H9 (cell line): ENCODE results near the gene CDRT4. TPM values are rescaled to one million over a fixed set of nuclear protein-coding genes. Genes with fewer than 3 reads are reported as not detected.

Source experiments
- DNase-seq: peaks from one replicate; pipeline ENCODE4 v3.0.0-alpha.2; 2017
- H2AFZ ChIP-seq: one replicate; pipeline ENCODE4 v1.6.1; 2013; ENCODE audit warnings: mild to moderate bottlenecking, low read length, control low read depth, moderate library complexity
- H2AK5ac ChIP-seq: 2 replicates; pipeline ENCODE4 v1.6.1; 2013; ENCODE audit warnings: low read length, control low read depth, mixed read lengths; ENCODE audit not compliant: insufficient read length
- H2BK120ac ChIP-seq: one replicate; pipeline ENCODE4 v1.6.1; 2013; ENCODE audit warnings: low read depth, mild to moderate bottlenecking, low read length, control low read depth, inconsistent platforms; ENCODE audit not compliant: poor library complexity, severe bottlenecking
- H2BK12ac ChIP-seq: 2 replicates; pipeline ENCODE4 v1.6.1; 2013; ENCODE audit warnings: low read length, control low read depth, mixed read lengths, low read depth; ENCODE audit not compliant: insufficient read length
- H2BK15ac ChIP-seq: 2 replicates; pipeline ENCODE4 v1.6.1; 2013; ENCODE audit warnings: low read depth, low read length, control low read depth
- H2BK20ac ChIP-seq: one replicate; pipeline ENCODE4 v1.6.1; 2013; ENCODE audit warnings: low read depth, mild to moderate bottlenecking, low read length, control low read depth, inconsistent platforms; ENCODE audit not compliant: poor library complexity, severe bottlenecking
- H2BK5ac ChIP-seq: 2 replicates; pipeline ENCODE4 v1.6.1; 2013; ENCODE audit warnings: low read length, control low read depth, mixed read lengths; ENCODE audit not compliant: insufficient read length
- H3K14ac ChIP-seq: 2 replicates; pipeline ENCODE4 v1.6.1; 2013; ENCODE audit warnings: low read length, control low read depth; ENCODE audit not compliant: insufficient read depth
- H3K18ac ChIP-seq: 2 replicates; pipeline ENCODE4 v1.6.1; 2013; ENCODE audit warnings: low read depth, mild to moderate bottlenecking, mixed read lengths, low read length, control low read depth; ENCODE audit not compliant: insufficient read length
- H3K23ac ChIP-seq: 2 replicates; pipeline ENCODE4 v1.6.1; 2013; ENCODE audit warnings: low read length, control low read depth, mixed read lengths, low read depth; ENCODE audit not compliant: insufficient read length
- H3K23me2 ChIP-seq: 2 replicates; pipeline ENCODE4 v1.6.1; 2013; ENCODE audit warnings: low read depth, mild to moderate bottlenecking, mixed read lengths, low read length, control low read depth; ENCODE audit not compliant: insufficient read length, poor library complexity, severe bottlenecking
- H3K27ac ChIP-seq: 2 replicates; pipeline ENCODE4 v1.5.1; 2013; ENCODE audit warnings: low read length, control low read depth, mixed read lengths, low read depth; ENCODE audit not compliant: insufficient read length
- H3K27me3 ChIP-seq: 2 replicates; pipeline ENCODE4 v1.6.1; 2013; ENCODE audit warnings: low read length, control low read depth, inconsistent platforms; ENCODE audit not compliant: insufficient read depth
- H3K4ac ChIP-seq: 2 replicates; pipeline ENCODE4 v1.6.1; 2013; ENCODE audit warnings: low read depth, mild to moderate bottlenecking, control low read depth, inconsistent platforms, low read length, moderate library complexity
- H3K4me1 ChIP-seq: 2 replicates; pipeline ENCODE4 v1.6.1; 2013; ENCODE audit warnings: low read length, control low read depth, inconsistent platforms; ENCODE audit not compliant: insufficient read depth
- H3K4me2 ChIP-seq: 2 replicates; pipeline ENCODE4 v1.6.1; 2013; ENCODE audit warnings: low read length, control low read depth, mixed read lengths; ENCODE audit not compliant: insufficient read length, insufficient read depth
- H3K56ac ChIP-seq: 2 replicates; pipeline ENCODE4 v1.6.1; 2013; ENCODE audit warnings: low read depth, mild to moderate bottlenecking, mixed read lengths, low read length, control low read depth; ENCODE audit not compliant: insufficient read length
- H3K79me1 ChIP-seq: 2 replicates; pipeline ENCODE4 v1.6.1; 2013; ENCODE audit warnings: low read depth, mild to moderate bottlenecking, moderate library complexity, low read length, control low read depth, inconsistent platforms; ENCODE audit not compliant: insufficient read depth, poor library complexity, severe bottlenecking
- H3K79me2 ChIP-seq: 2 replicates; pipeline ENCODE4 v1.6.1; 2013; ENCODE audit warnings: low read length, control low read depth, inconsistent platforms; ENCODE audit not compliant: insufficient read depth
- H3K9ac ChIP-seq: 2 replicates; pipeline ENCODE4 v1.6.1; 2013; ENCODE audit warnings: low read length, control low read depth, mixed read lengths; ENCODE audit not compliant: insufficient read length; ENCODE audit errors: extremely low read depth
- H3K9me3 ChIP-seq: one replicate; pipeline ENCODE4 v1.6.1; 2013; ENCODE audit warnings: low read depth, low read length, inconsistent platforms; ENCODE audit not compliant: control insufficient read depth
- H3T11ph ChIP-seq: one replicate; pipeline ENCODE4 v1.6.1; 2013; ENCODE audit warnings: mild to moderate bottlenecking, low read length, control low read depth, inconsistent platforms
- H4K20me1 ChIP-seq: one replicate; pipeline ENCODE4 v1.6.1; 2013; ENCODE audit not compliant: control insufficient read depth, insufficient read length, insufficient read depth
- H4K5ac ChIP-seq: 2 replicates; pipeline ENCODE4 v1.6.1; 2013; ENCODE audit warnings: low read depth, mild to moderate bottlenecking, mixed read lengths, low read length, control low read depth; ENCODE audit not compliant: insufficient read length
- H4K8ac ChIP-seq: replicated peaks from 2 replicates; pipeline ENCODE4 v1.6.1; 2013; ENCODE audit warnings: low read length, control low read depth, mixed read lengths, low read depth; ENCODE audit not compliant: insufficient read length
- H4K91ac ChIP-seq: 2 replicates; pipeline ENCODE4 v1.6.1; 2013; ENCODE audit warnings: low read depth, mild to moderate bottlenecking, moderate library complexity, mixed read lengths, low read length, control low read depth; ENCODE audit not compliant: insufficient read length
- H3K27ac Mint-ChIP-seq, 3 experiments: 2 replicates in 2 of 3; 3 replicates in 1 of 3; pipeline ENCODE4 v1.8.0; 2020 to 2021; ENCODE audit warnings: mixed read lengths in 3 of 3, mild to moderate bottlenecking in 1 of 3, moderate library complexity in 1 of 3
- H3K27me3 Mint-ChIP-seq: 2 replicates; pipeline ENCODE4 v1.8.0; 2021; ENCODE audit warnings: low read depth, mild to moderate bottlenecking, moderate library complexity, mixed read lengths
- H3K36me3 Mint-ChIP-seq, 3 experiments: 2 replicates in 2 of 3; 3 replicates in 1 of 3; pipeline ENCODE4 v1.8.0; 2020 to 2021; ENCODE audit warnings: low read depth in 3 of 3, mixed read lengths in 3 of 3; ENCODE audit not compliant: insufficient read depth in 1 of 3
- H3K4me1 Mint-ChIP-seq, 2 experiments: 2 replicates each; pipeline ENCODE4 v1.8.0; 2020; ENCODE audit warnings: mixed read lengths in 2 of 2
- H3K4me3 Mint-ChIP-seq, 2 experiments: 2 replicates in 1 of 2; 3 replicates in 1 of 2; pipeline ENCODE4 v1.8.0; 2020 to 2021; ENCODE audit warnings: mild to moderate bottlenecking in 2 of 2, mixed read lengths in 2 of 2, moderate library complexity in 1 of 2
- H3K9me3 Mint-ChIP-seq, 2 experiments: 2 replicates in 1 of 2; 3 replicates in 1 of 2; pipeline ENCODE4 v1.8.0; 2020; ENCODE audit warnings: mild to moderate bottlenecking in 2 of 2, mixed read lengths in 2 of 2, moderate library complexity in 1 of 2
- WGBS: extraction: QIAGEN DNeasy Blood & Tissue Kit; methylation state at CpG from one replicate; pipeline ENCODE4 v1.1.7; 2013; ENCODE audit warnings: missing lambda C conversion rate, low lambda C conversion rate, mixed read lengths; ENCODE audit not compliant: insufficient read length; ENCODE audit errors: extremely low coverage; 5-methylcytosine and 5-hydroxymethylcytosine counted together
- total RNA-seq: library from RNA; stranded (reverse); gene quantifications from 2 replicates; pipeline ENCODE4 v1.2.1, GENCODE V29; 2021
- TF ChIP-seq, protein P1 (sequence below): fragments of 200-600 bp; sonication (generic); conservative IDR thresholded peaks from 3 replicates; pipeline ENCODE4 v1.8.0; 2021; ENCODE audit warnings: antibody characterized with exemption, mild to moderate bottlenecking

CDRT4 gene
- total RNA-seq, 1 experiment from 2014 or later: 3.8 TPM

DNA sequence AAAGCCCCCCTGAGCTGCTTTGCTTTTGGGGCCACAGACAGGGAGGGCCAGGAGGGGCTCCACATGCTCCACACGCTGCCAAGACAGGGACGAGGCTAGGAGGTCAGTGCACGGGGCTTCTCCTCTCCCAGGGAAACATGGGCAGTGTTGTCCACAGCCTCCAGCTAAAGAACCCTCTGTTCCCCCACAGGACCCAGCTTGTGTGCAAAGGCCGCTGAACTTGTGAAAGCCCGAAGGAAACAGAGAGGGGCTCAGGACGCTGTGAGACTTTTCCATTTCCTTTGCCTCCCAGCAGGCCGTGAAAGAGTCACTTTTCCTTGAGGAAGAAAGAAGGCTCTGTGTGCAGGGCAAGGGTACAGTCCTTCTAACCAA lies 9.7 kb downstream of the CDRT4 start:
- Histone ChIP-seq H4K91ac (no peak overlapping the region), H3K9me3 (no peaks in the 10 kb centered on the region), H3K79me1 (no peaks in the 10 kb centered on the region), H3T11ph (no peak overlapping the region), H3K23me2 (no peaks in the 10 kb centered on the region), H2BK5ac (no peak overlapping the region), H3K56ac (no peak overlapping the region), H4K20me1 (no peaks in the 10 kb centered on the region), H3K14ac (no peak overlapping the region), H3K79me2 (no peaks in the 10 kb centered on the region), H2AFZ (no peak overlapping the region), H2BK12ac (no peak overlapping the region), H2BK15ac (no peak overlapping the region), H3K4ac (no peak overlapping the region), H3K9ac (no peak overlapping the region), H3K4me1 (no peaks in the 10 kb centered on the region), H3K27ac (no peak overlapping the region), H3K23ac (no peak overlapping the region), H4K5ac (no peak overlapping the region), H3K27me3 (no peaks in the 10 kb centered on the region), H2AK5ac (no peak overlapping the region), H3K4me2 (no peak overlapping the region), H4K8ac (no peak overlapping the region), H2BK120ac (no peak overlapping the region), H2BK20ac (no peak overlapping the region), H3K18ac (no peak overlapping the region)
- no peak for DNase-seq
- Mint-ChIP-seq H3K27ac (0 out of 7 replicates have a peak overlapping the region, but pooled peaks of 1 of the 3 experiments have one; percentile 17), H3K27me3 (no peaks in the 10 kb centered on the region), H3K4me1 (no peaks in the 10 kb centered on the region), H3K4me3 (no peak overlapping the region), H3K36me3 (peaks cover 22 to 26% (median 25%) of the 10 kb centered on the region in 3 experiments), H3K9me3 (peaks cover 0 to 9% of the 10 kb centered on the region in 2 experiments; a peak in 4 of 5 replicates)
- TF ChIP-seq, protein P1, sequence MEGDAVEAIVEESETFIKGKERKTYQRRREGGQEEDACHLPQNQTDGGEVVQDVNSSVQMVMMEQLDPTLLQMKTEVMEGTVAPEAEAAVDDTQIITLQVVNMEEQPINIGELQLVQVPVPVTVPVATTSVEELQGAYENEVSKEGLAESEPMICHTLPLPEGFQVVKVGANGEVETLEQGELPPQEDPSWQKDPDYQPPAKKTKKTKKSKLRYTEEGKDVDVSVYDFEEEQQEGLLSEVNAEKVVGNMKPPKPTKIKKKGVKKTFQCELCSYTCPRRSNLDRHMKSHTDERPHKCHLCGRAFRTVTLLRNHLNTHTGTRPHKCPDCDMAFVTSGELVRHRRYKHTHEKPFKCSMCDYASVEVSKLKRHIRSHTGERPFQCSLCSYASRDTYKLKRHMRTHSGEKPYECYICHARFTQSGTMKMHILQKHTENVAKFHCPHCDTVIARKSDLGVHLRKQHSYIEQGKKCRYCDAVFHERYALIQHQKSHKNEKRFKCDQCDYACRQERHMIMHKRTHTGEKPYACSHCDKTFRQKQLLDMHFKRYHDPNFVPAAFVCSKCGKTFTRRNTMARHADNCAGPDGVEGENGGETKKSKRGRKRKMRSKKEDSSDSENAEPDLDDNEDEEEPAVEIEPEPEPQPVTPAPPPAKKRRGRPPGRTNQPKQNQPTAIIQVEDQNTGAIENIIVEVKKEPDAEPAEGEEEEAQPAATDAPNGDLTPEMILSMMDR: no peak
- WGBS: no CpG with 5 or more reads among the region's 7 CpGs
